ENCODE results near the gene SUSD3. TPM values are rescaled to one million over a fixed set of nuclear protein-coding genes. Genes with fewer than 3 reads are reported as not detected.

Gene SUSD3
- total and polyA plus RNA-seq, 2 donors (not counting 1 experiment from before 2014, with no cell fraction given), result 0.17 to 4.6 TPM

DNA sequence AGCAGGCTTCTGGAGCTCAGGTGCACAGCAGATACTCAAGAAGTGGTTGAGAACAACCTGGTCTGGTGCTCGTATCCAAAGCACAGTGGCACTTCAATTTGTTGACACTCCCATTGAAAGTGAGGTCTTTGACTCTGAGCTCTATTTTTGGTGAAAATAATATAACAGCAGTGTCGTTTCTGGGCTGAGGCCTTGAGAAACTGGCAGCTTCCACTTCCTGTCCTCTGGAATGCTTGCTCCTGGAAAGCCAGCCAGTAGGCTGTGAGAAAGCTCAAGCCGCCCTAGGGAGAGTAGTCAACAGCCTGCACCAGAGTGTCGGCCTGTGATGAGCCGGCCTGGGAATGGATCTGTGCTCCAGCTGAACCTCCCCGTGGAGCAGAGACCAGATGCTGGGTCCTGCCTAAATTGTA, 6.8 kb upstream of the SUSD3 start:
- peak; percentile 44 to 45 for DNase-seq (ENCODE audit: low read depth in 2 of 2)
- TF ChIP-seq EZH2 (IDR thresholded peaks at IDR 0.05; ENCODE audit: low read length, missing control alignments), result no peak
- TF ChIP-seq, protein P1, sequence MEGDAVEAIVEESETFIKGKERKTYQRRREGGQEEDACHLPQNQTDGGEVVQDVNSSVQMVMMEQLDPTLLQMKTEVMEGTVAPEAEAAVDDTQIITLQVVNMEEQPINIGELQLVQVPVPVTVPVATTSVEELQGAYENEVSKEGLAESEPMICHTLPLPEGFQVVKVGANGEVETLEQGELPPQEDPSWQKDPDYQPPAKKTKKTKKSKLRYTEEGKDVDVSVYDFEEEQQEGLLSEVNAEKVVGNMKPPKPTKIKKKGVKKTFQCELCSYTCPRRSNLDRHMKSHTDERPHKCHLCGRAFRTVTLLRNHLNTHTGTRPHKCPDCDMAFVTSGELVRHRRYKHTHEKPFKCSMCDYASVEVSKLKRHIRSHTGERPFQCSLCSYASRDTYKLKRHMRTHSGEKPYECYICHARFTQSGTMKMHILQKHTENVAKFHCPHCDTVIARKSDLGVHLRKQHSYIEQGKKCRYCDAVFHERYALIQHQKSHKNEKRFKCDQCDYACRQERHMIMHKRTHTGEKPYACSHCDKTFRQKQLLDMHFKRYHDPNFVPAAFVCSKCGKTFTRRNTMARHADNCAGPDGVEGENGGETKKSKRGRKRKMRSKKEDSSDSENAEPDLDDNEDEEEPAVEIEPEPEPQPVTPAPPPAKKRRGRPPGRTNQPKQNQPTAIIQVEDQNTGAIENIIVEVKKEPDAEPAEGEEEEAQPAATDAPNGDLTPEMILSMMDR (conservative IDR thresholded peaks at IDR 0.05 in 1 of 2, IDR thresholded peaks at IDR 0.05 in 1 of 2; ENCODE audit: low read depth in 1 of 2, low read length in 2 of 2), result no peak
- H3K4me3 ChIP-seq (replicated peaks in 1 of 4; ENCODE audit: control extremely low read depth in 1 of 4, insufficient read depth in 1 of 4, low read depth in 3 of 4, low read length in 4 of 4), result no peak overlapping the region
- H4K20me1 ChIP-seq (ENCODE audit: control insufficient read depth, extremely low read depth, insufficient read depth, low read length), result no peaks in the 10 kb centered on the region
- H3K79me2 ChIP-seq (ENCODE audit: control insufficient read depth, insufficient read depth, low read length), result no peaks in the 10 kb centered on the region
- H3K9ac ChIP-seq (ENCODE audit: insufficient read depth, low read length), result no peak overlapping the region
- H3K9me3 ChIP-seq (ENCODE audit: control insufficient read depth, insufficient read depth, low read depth, low read length), result no peaks in the 10 kb centered on the region
- H3K27me3 ChIP-seq (ENCODE audit: control insufficient read depth, insufficient read depth, low read length), result no peaks in the 10 kb centered on the region
- no peak overlapping the region for H2AFZ ChIP-seq (ENCODE audit: low read length)
- H3K36me3 ChIP-seq (ENCODE audit: control insufficient read depth, insufficient read depth, low read length), result no peaks in the 10 kb centered on the region
- no peak overlapping the region for H3K27ac ChIP-seq (ENCODE audit: insufficient read depth, low read length)
- no peaks in the 10 kb centered on the region for H3K4me1 ChIP-seq (ENCODE audit: control insufficient read depth, extremely low read depth, insufficient read depth, low read length)
- no peak overlapping the region for H3K4me2 ChIP-seq (ENCODE audit: extremely low read depth, insufficient read depth, low read length)

DNA sequence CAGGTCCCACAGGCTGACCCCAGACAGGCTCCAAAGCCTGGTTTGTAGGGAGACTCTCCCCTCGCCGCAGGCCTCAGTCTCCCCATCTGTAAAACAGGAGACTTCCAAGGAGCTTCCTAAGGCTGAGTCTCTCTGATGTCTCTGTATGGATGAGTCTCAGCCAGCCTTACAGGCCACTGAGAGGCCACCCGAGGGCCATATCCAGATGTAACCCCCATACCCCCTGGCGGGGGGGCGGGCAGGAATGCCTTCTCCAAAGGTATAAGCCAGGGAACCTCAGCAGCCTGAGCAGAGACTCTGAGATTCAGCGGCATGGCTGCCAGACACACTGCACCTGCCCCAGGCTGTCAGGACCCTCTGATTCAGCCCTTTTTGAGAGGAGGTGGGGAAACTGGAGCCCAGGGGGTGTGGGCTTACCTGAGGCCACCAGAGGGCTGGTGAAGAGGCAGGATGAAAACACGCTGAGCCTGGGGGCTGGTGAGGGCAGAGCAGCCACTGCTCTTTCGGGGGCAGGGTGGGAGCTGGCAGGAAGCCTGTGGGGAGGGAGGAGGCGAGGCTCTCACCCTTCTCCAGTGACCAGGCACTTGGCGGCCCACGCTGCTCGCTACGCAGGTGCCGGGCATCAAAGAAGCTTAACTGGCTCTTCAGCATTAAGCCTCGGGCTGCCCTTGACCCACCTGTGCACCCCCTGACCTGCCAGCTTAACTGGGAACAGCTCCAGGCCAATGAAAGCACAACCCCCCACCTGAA, 5.5 kb upstream of the SUSD3 start:
- Histone ChIP-seq H3K9me3 (ENCODE audit: control insufficient read depth, insufficient read depth, low read depth, low read length) (no peaks in the 10 kb centered on the region), H3K79me2 (ENCODE audit: control insufficient read depth, insufficient read depth, low read length) (no peaks in the 10 kb centered on the region), H2AFZ (ENCODE audit: low read length) (no peak overlapping the region), H3K27me3 (ENCODE audit: control insufficient read depth, insufficient read depth, low read length) (no peaks in the 10 kb centered on the region), H3K9ac (ENCODE audit: insufficient read depth, low read length) (no peak overlapping the region), H3K4me1 (ENCODE audit: control insufficient read depth, extremely low read depth, insufficient read depth, low read length) (no peaks in the 10 kb centered on the region), H4K20me1 (ENCODE audit: control insufficient read depth, extremely low read depth, insufficient read depth, low read length) (no peaks in the 10 kb centered on the region), H3K4me2 (ENCODE audit: extremely low read depth, insufficient read depth, low read length) (no peak overlapping the region), H3K4me3 (replicated peaks in 1 of 4; ENCODE audit: control extremely low read depth in 1 of 4, insufficient read depth in 1 of 4, low read depth in 3 of 4, low read length in 4 of 4) (no peak overlapping the region), H3K36me3 (ENCODE audit: control insufficient read depth, insufficient read depth, low read length) (no peaks in the 10 kb centered on the region), H3K27ac (ENCODE audit: insufficient read depth, low read length) (no peak overlapping the region)
- DNase-seq (ENCODE audit: low read depth in 2 of 2), result no peak
- TF ChIP-seq EZH2 (IDR thresholded peaks at IDR 0.05; ENCODE audit: low read length, missing control alignments), result no peak
- TF ChIP-seq, protein P1 (conservative IDR thresholded peaks at IDR 0.05 in 1 of 2, IDR thresholded peaks at IDR 0.05 in 1 of 2; ENCODE audit: low read depth in 1 of 2, low read length in 2 of 2), result no peak

DNA sequence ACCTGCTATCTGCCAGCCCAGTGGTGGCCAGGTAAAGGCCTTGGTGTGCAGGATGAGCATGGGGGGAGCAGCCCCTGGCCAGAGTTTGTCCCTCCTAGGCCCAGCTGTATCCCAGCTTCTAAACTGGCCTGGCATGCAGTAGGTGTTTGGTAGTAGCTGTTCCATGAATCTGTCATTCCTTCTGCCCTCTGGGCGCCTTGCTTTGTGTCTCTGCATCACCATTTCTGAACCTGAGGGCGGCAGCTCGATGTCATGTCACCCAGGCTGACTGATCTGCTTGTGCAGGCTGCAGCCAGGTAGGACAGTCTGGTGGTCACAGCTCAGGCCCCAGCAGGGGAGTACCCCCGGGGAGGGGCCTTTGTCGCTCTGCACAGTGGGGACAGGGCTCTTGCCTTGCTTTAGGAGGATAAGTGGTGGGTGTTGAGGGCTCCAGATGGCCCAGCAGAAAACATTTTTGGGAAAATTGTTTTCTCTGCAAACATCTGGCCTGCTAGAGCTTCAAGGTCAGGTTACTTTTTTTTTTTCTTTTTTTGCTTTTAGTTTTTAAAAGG, 4.6 kb upstream of the SUSD3 start:
- no peaks in the 10 kb centered on the region for H3K27me3 ChIP-seq (ENCODE audit: control insufficient read depth, insufficient read depth, low read length)
- H3K4me3 ChIP-seq (replicated peaks in 1 of 4; ENCODE audit: control extremely low read depth in 1 of 4, insufficient read depth in 1 of 4, low read depth in 3 of 4, low read length in 4 of 4), result no peak overlapping the region
- H3K9me3 ChIP-seq (ENCODE audit: control insufficient read depth, insufficient read depth, low read depth, low read length), result no peaks in the 10 kb centered on the region
- no peaks in the 10 kb centered on the region for H3K36me3 ChIP-seq (ENCODE audit: control insufficient read depth, insufficient read depth, low read length)
- H3K4me1 ChIP-seq (ENCODE audit: control insufficient read depth, extremely low read depth, insufficient read depth, low read length), result no peaks in the 10 kb centered on the region
- H2AFZ ChIP-seq (ENCODE audit: low read length), result no peak overlapping the region
- no peak overlapping the region for H3K27ac ChIP-seq (ENCODE audit: insufficient read depth, low read length)
- H3K9ac ChIP-seq (ENCODE audit: insufficient read depth, low read length), result no peak overlapping the region
- H3K79me2 ChIP-seq (ENCODE audit: control insufficient read depth, insufficient read depth, low read length), result no peaks in the 10 kb centered on the region
- no peaks in the 10 kb centered on the region for H4K20me1 ChIP-seq (ENCODE audit: control insufficient read depth, extremely low read depth, insufficient read depth, low read length)
- no peak for DNase-seq (ENCODE audit: low read depth in 2 of 2)
- no peak overlapping the region for H3K4me2 ChIP-seq (ENCODE audit: extremely low read depth, insufficient read depth, low read length)
- TF ChIP-seq EZH2 (IDR thresholded peaks at IDR 0.05; ENCODE audit: low read length, missing control alignments), result no peak
- TF ChIP-seq, protein P1 (conservative IDR thresholded peaks at IDR 0.05 in 1 of 2, IDR thresholded peaks at IDR 0.05 in 1 of 2; ENCODE audit: low read depth in 1 of 2, low read length in 2 of 2), result no peak
